HG03175 (cell line): ENCODE results near the gene TCAF1.
"Not testable (repeated sequence)": the region's sequence is repeated elsewhere in the genome, so short reads cannot be mapped to it uniquely, and the experiment has no call there.

Experiments
- ATAC-seq: cut with Tn5 transposase; IDR thresholded peaks from one replicate; pipeline ENCODE4 v1.9.1; 2021; ENCODE audit warnings: mild to moderate bottlenecking, moderate library complexity; ENCODE audit not compliant: unreplicated experiment

Gene TCAF1

GRCh38 chr7:143855443-143855842 lies 46.5 kb downstream of the TCAF1 start:
- ATAC-seq: not testable (repeated sequence)

- ATAC-seq: no peak
Measured at GRCh38 chr7:143850682-143851081, 51.3 kb downstream of the TCAF1 start.

- ATAC-seq: no peak
Measured at GRCh38 chr7:143849785-143850479, 52.0 kb downstream of the TCAF1 start.

- ATAC-seq: no peak
Measured at GRCh38 chr7:143848192-143848591, 53.8 kb downstream of the TCAF1 start.

- no peak for ATAC-seq
Measured at GRCh38 chr7:143846692-143847091, 55.3 kb downstream of the TCAF1 start.

GRCh38 chr7:143841696-143842095 lies 60.3 kb downstream of the TCAF1 start:
- ATAC-seq: not testable (repeated sequence)

- ATAC-seq: not testable (repeated sequence)
Measured at GRCh38 chr7:143840062-143840461, 61.9 kb downstream of the TCAF1 start.

GRCh38 chr7:143837223-143837622 lies 64.8 kb downstream of the TCAF1 start:
- ATAC-seq: peak; percentile 65

- peak; percentile 82 for ATAC-seq
Measured at GRCh38 chr7:143836622-143837021, 65.4 kb downstream of the TCAF1 start.

GRCh38 chr7:143836088-143836487 lies 65.9 kb downstream of the TCAF1 start:
- peak; percentile 34 for ATAC-seq

- ATAC-seq: not testable (repeated sequence)
Measured at GRCh38 chr7:143826578-143826977, 75.4 kb downstream of the TCAF1 start.

- not testable (repeated sequence) for ATAC-seq
Measured at GRCh38 chr7:143824295-143825135, 77.5 kb downstream of the TCAF1 start.

GRCh38 chr7:143823634-143824294 lies 78.2 kb downstream of the TCAF1 start:
- ATAC-seq: not testable (repeated sequence)

- ATAC-seq: not testable (repeated sequence)
Measured at GRCh38 chr7:143821392-143822277, 80.3 kb downstream of the TCAF1 start.

- peak; percentile 86 for ATAC-seq
Measured at GRCh38 chr7:143817873-143818272, 84.1 kb downstream of the TCAF1 start.

GRCh38 chr7:143816471-143817133 lies 85.4 kb downstream of the TCAF1 start:
- ATAC-seq: not testable (repeated sequence)

- ATAC-seq: not testable (repeated sequence)
Measured at GRCh38 chr7:143810639-143811038, 91.3 kb downstream of the TCAF1 start.

GRCh38 chr7:143806664-143807071 lies 95.3 kb downstream of the TCAF1 start:
- not testable (repeated sequence) for ATAC-seq
